Peyer's patch (tissue), 4 donors: Measurements from ENCODE around the gene HSPA2. TPM values are rescaled to one million over a fixed set of nuclear protein-coding genes. Genes with fewer than 3 reads are reported as not detected.

Experiments
- DNase-seq, 3 donors: peaks; one replicate each; pipeline ENCODE4 v3.0.0-alpha.2; 2017 to 2019
- H3K27ac ChIP-seq, 4 donors: fragments of 200-600 bp; sonication (generic); one replicate each; pipeline ENCODE4 v1.5.1; 2016 to 2019
- H3K27me3 ChIP-seq, 2 donors: fragments of 200-600 bp; sonication (generic); one replicate each; pipeline ENCODE4 v1.5.1; 2019
- H3K36me3 ChIP-seq, 3 donors: fragments of 200-600 bp; sonication (generic); one replicate each; pipeline ENCODE4 v1.5.1; 2016 to 2019
- H3K4me1 ChIP-seq, 4 donors: fragments of 200-600 bp; sonication (generic); one replicate each; pipeline ENCODE4 v1.5.1; 2016 to 2019
- H3K4me3 ChIP-seq, 4 donors: fragments of 200-600 bp; sonication (generic); 1 replicate in 3 of 4; 2 replicates in 1 of 4; pipeline ENCODE4 v1.5.1; 2016 to 2019; ENCODE audit warnings: mild to moderate bottlenecking in 1 of 4
- H3K9me3 ChIP-seq, 4 donors: fragments of 200-600 bp; sonication (generic); one replicate each; pipeline ENCODE4 v1.5.1; 2016 to 2019; ENCODE audit warnings: mild to moderate bottlenecking in 1 of 4
- CTCF ChIP-seq, 6 experiments: fragments of 450-650 bp in 4 of 6; fragments of 200-600 bp in 2 of 6; sonication (generic) in 1 of 6; IDR thresholded peaks; one replicate each; pipeline ENCODE4 v1.5.1; 2017 to 2019; ENCODE audit warnings: antibody characterized with exemption in 6 of 6, mild to moderate bottlenecking in 3 of 6, moderate library complexity in 1 of 6
- POLR2A ChIP-seq, 2 donors: fragments of 450-650 bp; IDR thresholded peaks; one replicate each; pipeline ENCODE4 v1.5.1; 2017; ENCODE audit warnings: antibody characterized with exemption in 2 of 2, mild to moderate bottlenecking in 2 of 2, moderate library complexity in 2 of 2
- total RNA-seq, 4 donors: library from RNA; depleted of rRNA; stranded (reverse); fragments of >200 nt; gene quantifications; one replicate each; pipeline ENCODE4 v1.1.0, GENCODE V29; 2016

The HSPA2 gene
- total RNA-seq, 4 donors from 2014 or later, result 4.2 to 9.9 (median 6.8) TPM

- Histone ChIP-seq H3K27ac (no peak overlapping the region), H3K27me3 (no peaks in the 10 kb centered on the region), H3K4me1 (peaks cover 5 to 32% (median 14%) of the 10 kb centered on the region in 4 donors), H3K4me3 (no peak overlapping the region), H3K9me3 (no peaks in the 10 kb centered on the region), H3K36me3 (peaks cover 0 to 7% (median 0%) of the 10 kb centered on the region in 3 donors)
- TF ChIP-seq POLR2A (IDR thresholded peaks at IDR 0.05) (no peak), CTCF (IDR thresholded peaks at IDR 0.05) (no peak)
- DNase-seq, result no peak
Observed at GRCh38 chr14:64500088-64500487, 40.5 kb upstream of the HSPA2 start.

- peak overlapping the region; percentile 81 to 91 (median 90) for H3K4me3 ChIP-seq
- peak in 2 of 3 donors; percentile 50 to 65 for DNase-seq
- peak overlapping the region; percentile 98 to 100 (median 99) for H3K27ac ChIP-seq
- peak in 1 of 6 experiments; percentile 8 for TF ChIP-seq CTCF (IDR thresholded peaks at IDR 0.05)
- peak in 1 of 2 donors; percentile 16 for TF ChIP-seq POLR2A (IDR thresholded peaks at IDR 0.05)
- H3K9me3 ChIP-seq, result no peaks in the 10 kb centered on the region
- H3K27me3 ChIP-seq, result no peaks in the 10 kb centered on the region
- peaks cover 5 to 39% (median 17%) of the 10 kb centered on the region in 4 donors for H3K4me1 ChIP-seq
- no peaks in the 10 kb centered on the region for H3K36me3 ChIP-seq
Observed at GRCh38 chr14:64501411-64502171, 39.0 kb upstream of the HSPA2 start.

- DNase-seq, result peak in 2 of 3 donors; percentile 49 to 56
- Histone ChIP-seq H3K4me3 (peak overlapping the region; percentile 81 to 91 (median 90)), H3K9me3 (no peaks in the 10 kb centered on the region), H3K4me1 (peaks cover 5 to 47% (median 21%) of the 10 kb centered on the region in 4 donors), H3K27me3 (no peaks in the 10 kb centered on the region), H3K27ac (peak overlapping the region; percentile 98 to 100 (median 99)), H3K36me3 (no peaks in the 10 kb centered on the region)
- no peak for TF ChIP-seq POLR2A (IDR thresholded peaks at IDR 0.05)
- peak in 1 of 6 experiments; percentile 1 for TF ChIP-seq CTCF (IDR thresholded peaks at IDR 0.05)
Observed at GRCh38 chr14:64502456-64502855, 38.1 kb upstream of the HSPA2 start.

GRCh38 chr14:64502887-64503433 is 37.6 kb upstream of the HSPA2 start:
- Histone ChIP-seq H3K36me3 (no peaks in the 10 kb centered on the region), H3K4me3 (peak overlapping the region; percentile 81 to 91 (median 90)), H3K4me1 (peaks cover 5 to 51% (median 24%) of the 10 kb centered on the region in 4 donors), H3K27ac (peak overlapping the region; percentile 98 to 100 (median 99)), H3K9me3 (no peaks in the 10 kb centered on the region), H3K27me3 (no peaks in the 10 kb centered on the region)
- peak in 2 of 3 donors; percentile 38 to 69 for DNase-seq
- TF ChIP-seq CTCF (IDR thresholded peaks at IDR 0.05), result no peak
- TF ChIP-seq POLR2A (IDR thresholded peaks at IDR 0.05), result no peak

- Histone ChIP-seq H3K36me3 (no peaks in the 10 kb centered on the region), H3K4me3 (peak within 1 kb of the TSS; percentile 81 to 91 (median 90)), H3K9me3 (no peaks in the 10 kb centered on the region), H3K4me1 (peaks cover 5 to 57% (median 26%) of the 10 kb centered on the region in 4 donors), H3K27ac (peak within 1 kb of the TSS; percentile 98 to 100 (median 99)), H3K27me3 (no peaks in the 10 kb centered on the region)
- DNase-seq, result peak; percentile 92 to 98 (median 98)
- TF ChIP-seq CTCF (IDR thresholded peaks at IDR 0.05) (no peak), POLR2A (IDR thresholded peaks at IDR 0.05) (peak; percentile 86)
Observed at GRCh38 chr14:64503434-64504309, 36.9 kb upstream of the HSPA2 start, which contains the start of gene ZBTB25. TSS of gene ZBTB25 (minus strand) at chr14:64503838. CDS start at chr14:64490533, 13,305 bp downstream.
